ENCODE measurements around the gene MIER2. TPM values are rescaled to one million over a fixed set of nuclear protein-coding genes. Genes with fewer than 3 reads are reported as not detected.

MIER2 gene
- total RNA-seq, 1 donor from 2014 or later, result 15.0 TPM

DNA sequence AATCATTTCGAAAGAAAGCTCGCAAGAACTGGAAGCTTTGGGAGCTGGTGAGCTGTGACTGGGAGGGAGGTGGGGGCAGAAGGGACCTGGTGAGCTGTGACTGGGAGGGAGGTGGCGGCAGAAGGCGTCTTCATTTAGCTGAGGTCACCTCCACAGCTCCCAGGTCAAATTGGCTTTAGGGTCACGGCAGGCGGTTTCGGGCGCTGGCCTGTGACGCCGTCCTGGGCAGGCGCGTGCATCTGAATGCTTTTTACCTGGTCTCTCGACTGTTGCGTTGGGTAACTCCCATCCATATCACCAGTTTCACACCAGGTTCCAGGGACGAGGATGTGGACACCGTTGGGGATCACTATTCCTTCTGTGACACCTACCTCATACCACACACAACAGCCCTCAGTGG is 35.2 kb upstream of the MIER2 start:
- no peak overlapping the region for H3K27ac Mint-ChIP-seq
- TF ChIP-seq, protein P1, sequence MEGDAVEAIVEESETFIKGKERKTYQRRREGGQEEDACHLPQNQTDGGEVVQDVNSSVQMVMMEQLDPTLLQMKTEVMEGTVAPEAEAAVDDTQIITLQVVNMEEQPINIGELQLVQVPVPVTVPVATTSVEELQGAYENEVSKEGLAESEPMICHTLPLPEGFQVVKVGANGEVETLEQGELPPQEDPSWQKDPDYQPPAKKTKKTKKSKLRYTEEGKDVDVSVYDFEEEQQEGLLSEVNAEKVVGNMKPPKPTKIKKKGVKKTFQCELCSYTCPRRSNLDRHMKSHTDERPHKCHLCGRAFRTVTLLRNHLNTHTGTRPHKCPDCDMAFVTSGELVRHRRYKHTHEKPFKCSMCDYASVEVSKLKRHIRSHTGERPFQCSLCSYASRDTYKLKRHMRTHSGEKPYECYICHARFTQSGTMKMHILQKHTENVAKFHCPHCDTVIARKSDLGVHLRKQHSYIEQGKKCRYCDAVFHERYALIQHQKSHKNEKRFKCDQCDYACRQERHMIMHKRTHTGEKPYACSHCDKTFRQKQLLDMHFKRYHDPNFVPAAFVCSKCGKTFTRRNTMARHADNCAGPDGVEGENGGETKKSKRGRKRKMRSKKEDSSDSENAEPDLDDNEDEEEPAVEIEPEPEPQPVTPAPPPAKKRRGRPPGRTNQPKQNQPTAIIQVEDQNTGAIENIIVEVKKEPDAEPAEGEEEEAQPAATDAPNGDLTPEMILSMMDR (IDR thresholded peaks at IDR 0.05), result no peak
- no peaks in the 10 kb centered on the region for H3K36me3 Mint-ChIP-seq (ENCODE audit: low read depth)
- peaks cover 11% of the 10 kb centered on the region for H3K4me1 Mint-ChIP-seq
- CTCF ChIA-PET, result no interaction called here
- H3K9me3 Mint-ChIP-seq, result peaks cover 9% of the 10 kb centered on the region
- H3K4me3 Mint-ChIP-seq, result no peak overlapping the region
- intact Hi-C loops (cut with micrococcal nuclease), result no loop called here
- no peak for DNase-seq
- no peak for ATAC-seq (ENCODE audit: low read depth)
- peaks cover 7% of the 10 kb centered on the region for H3K27me3 Mint-ChIP-seq
- POLR2A ChIA-PET, result no interaction called here

DNA sequence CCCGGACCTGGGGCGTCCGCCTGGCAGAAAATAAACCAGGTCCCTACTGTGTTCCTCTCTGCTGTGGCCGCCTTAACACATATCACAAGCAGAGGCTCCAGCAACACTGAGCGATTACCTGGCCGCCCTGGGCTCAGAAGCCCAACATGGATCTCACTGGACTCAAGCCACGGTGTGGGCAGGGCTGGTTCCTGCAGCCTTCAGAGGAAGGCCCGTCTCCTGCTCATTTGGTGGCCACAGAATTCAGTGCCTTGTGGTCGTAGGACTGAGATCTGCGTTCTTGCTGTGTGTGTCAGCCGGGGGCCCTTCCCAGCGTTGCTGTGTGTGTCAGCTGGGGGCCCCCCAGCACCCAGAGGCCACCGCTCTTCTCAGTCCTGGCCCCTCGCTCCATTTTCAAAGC is 34.1 kb upstream of the MIER2 start:
- Mint-ChIP-seq H3K4me3 (no peak overlapping the region), H3K9me3 (peaks cover 9% of the 10 kb centered on the region), H3K27ac (no peak overlapping the region), H3K36me3 (ENCODE audit: low read depth) (no peaks in the 10 kb centered on the region), H3K4me1 (peaks cover 11% of the 10 kb centered on the region), H3K27me3 (peaks cover 3% of the 10 kb centered on the region)
- ChIA-PET CTCF (no interaction called here), POLR2A (no interaction called here)
- TF ChIP-seq, protein P1 (IDR thresholded peaks at IDR 0.05), result no peak
- DNase-seq (no peak), ATAC-seq (ENCODE audit: low read depth) (no peak)
- intact Hi-C loops (cut with micrococcal nuclease), result no loop called here

DNA sequence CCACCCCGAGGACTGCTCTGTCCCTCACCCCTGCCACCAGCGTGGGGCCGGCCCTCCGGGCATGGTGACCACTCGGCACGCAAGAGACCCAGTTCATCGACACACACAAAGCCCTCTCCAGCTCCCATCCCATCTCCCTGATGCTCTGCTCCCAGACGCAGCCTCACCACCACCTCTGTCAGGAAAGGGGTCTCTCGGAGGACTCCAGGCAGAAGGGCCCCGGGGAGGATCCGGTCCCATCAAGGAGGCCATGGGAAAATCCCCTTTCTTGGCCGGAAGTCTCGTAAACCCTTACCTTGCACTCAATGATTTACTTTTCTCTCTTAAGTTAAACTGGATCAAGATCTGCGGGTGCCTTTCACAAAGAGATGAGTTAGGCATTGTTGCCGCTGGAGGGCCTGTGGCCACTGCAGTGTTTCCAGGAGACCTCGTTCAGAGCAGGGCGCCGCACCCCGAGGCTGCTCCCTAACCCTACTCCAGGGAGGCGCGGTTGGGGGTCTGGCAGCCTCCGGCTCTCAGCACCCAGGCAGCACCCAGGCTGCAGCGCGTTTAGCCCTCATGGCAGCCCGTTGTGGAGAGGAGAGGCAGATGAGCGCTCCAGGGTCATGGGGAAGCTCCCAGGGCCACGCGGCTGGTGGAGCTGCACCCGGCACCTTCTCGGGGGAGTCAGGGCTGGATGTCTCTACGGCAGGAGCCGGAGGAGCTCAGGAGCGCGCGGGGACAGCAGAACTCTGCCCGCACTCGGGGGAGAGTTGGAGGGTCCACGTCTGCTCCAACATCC is 33.4 kb upstream of the MIER2 start:
- ATAC-seq (ENCODE audit: low read depth) (no peak), DNase-seq (no peak)
- ChIA-PET CTCF (no interaction called here), POLR2A (no interaction called here)
- TF ChIP-seq, protein P1 (IDR thresholded peaks at IDR 0.05), result no peak
- Mint-ChIP-seq H3K36me3 (ENCODE audit: low read depth) (no peaks in the 10 kb centered on the region), H3K4me3 (no peak overlapping the region), H3K9me3 (peaks cover 5% of the 10 kb centered on the region), H3K4me1 (peaks cover 7% of the 10 kb centered on the region), H3K27ac (no peak overlapping the region), H3K27me3 (peaks cover 7% of the 10 kb centered on the region)
- intact Hi-C loops (cut with micrococcal nuclease), result no loop called here

DNA sequence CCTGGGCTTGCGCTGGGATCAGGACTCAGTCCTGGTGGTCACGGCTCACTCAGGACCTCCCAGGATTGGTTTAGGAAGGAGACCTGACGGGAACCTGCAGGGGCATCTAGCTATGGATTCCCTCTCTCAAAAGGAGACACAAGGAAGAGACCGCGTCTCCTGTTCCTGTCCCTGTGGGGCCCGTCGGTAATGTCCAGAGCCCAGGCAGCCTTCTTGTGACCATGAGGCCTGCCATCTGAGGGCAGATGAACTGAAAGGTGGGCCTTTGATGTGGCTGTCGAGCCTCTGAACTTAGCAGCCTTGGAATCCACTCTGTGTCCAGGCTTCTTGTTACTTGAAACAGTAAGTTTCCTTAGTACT is 31.5 kb upstream of the MIER2 start:
- Mint-ChIP-seq H3K4me3 (no peak overlapping the region), H3K27ac (no peak overlapping the region), H3K27me3 (peaks cover 19% of the 10 kb centered on the region), H3K4me1 (peaks cover 2% of the 10 kb centered on the region), H3K9me3 (peaks cover 2% of the 10 kb centered on the region), H3K36me3 (ENCODE audit: low read depth) (no peaks in the 10 kb centered on the region)
- TF ChIP-seq, protein P1 (IDR thresholded peaks at IDR 0.05), result no peak
- CTCF ChIA-PET, result no interaction called here
- POLR2A ChIA-PET, result no interaction called here
- no peak for ATAC-seq (ENCODE audit: low read depth)
- intact Hi-C loops (cut with micrococcal nuclease), result no loop called here
- no peak for DNase-seq

DNA sequence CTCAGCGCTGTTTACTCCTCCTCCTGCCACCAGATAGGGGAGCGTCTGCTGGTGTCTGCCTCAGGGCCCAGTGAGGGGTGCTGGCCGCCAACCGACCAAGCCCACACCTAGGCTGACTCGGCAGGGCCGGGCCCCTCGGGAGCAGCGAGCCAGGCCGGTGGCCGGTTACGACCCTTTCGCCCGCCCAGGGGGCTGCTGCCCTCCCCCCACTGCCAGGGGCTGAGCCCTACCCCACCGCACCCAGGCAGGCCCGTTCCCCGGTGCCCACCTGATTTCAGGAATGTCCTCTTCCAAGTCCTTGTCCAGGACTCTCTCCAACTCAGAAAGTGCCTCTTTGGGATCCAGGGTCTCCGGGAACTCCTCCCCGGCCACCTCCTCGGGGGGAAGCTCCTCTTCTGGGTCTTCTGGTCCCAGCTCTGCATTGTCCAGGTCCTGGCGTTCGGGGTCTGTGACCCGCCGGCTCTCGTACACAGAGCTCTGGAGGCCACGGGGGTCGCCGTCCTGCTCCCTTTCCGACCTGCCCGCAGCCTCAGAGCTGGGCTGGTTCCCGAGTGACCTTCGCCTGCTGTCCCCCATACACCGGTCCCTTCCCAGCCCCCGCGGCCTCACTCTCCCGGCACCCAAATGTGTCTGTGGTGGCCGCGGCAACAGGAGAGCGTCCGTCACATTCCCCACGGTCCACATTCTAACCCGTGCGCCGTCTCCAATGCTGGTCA is 31.0 kb upstream of the MIER2 start:
- ChIA-PET CTCF (no interaction called here), POLR2A (no interaction called here)
- Mint-ChIP-seq H3K4me3 (no peak overlapping the region), H3K4me1 (peaks cover under 1% of the 10 kb centered on the region), H3K36me3 (ENCODE audit: low read depth) (no peaks in the 10 kb centered on the region), H3K27me3 (peaks cover 19% of the 10 kb centered on the region), H3K9me3 (peaks cover under 1% of the 10 kb centered on the region), H3K27ac (no peak overlapping the region)
- DNase-seq, result no peak
- TF ChIP-seq, protein P1 (IDR thresholded peaks at IDR 0.05), result no peak
- no peak for ATAC-seq (ENCODE audit: low read depth)
- intact Hi-C loops (cut with micrococcal nuclease), result no loop called here

Measured in activated B cell treated with CpG ODN at 0.5 μM for 24 hours (primary cell).